H9 (cell line): ENCODE results near the gene FAM227B. TPM values are rescaled to one million over a fixed set of nuclear protein-coding genes. Genes with fewer than 3 reads are reported as not detected.

Source experiments
- DNase-seq: peaks from one replicate; pipeline ENCODE4 v3.0.0-alpha.2; 2017
- H2AFZ ChIP-seq: one replicate; pipeline ENCODE4 v1.6.1; 2013; ENCODE audit warnings: mild to moderate bottlenecking, low read length, control low read depth, moderate library complexity
- H2AK5ac ChIP-seq: 2 replicates; pipeline ENCODE4 v1.6.1; 2013; ENCODE audit warnings: low read length, control low read depth, mixed read lengths; ENCODE audit not compliant: insufficient read length
- H2BK120ac ChIP-seq: one replicate; pipeline ENCODE4 v1.6.1; 2013; ENCODE audit warnings: low read depth, mild to moderate bottlenecking, low read length, control low read depth, inconsistent platforms; ENCODE audit not compliant: poor library complexity, severe bottlenecking
- H2BK12ac ChIP-seq: 2 replicates; pipeline ENCODE4 v1.6.1; 2013; ENCODE audit warnings: low read length, control low read depth, mixed read lengths, low read depth; ENCODE audit not compliant: insufficient read length
- H2BK15ac ChIP-seq: 2 replicates; pipeline ENCODE4 v1.6.1; 2013; ENCODE audit warnings: low read depth, low read length, control low read depth
- H2BK20ac ChIP-seq: one replicate; pipeline ENCODE4 v1.6.1; 2013; ENCODE audit warnings: low read depth, mild to moderate bottlenecking, low read length, control low read depth, inconsistent platforms; ENCODE audit not compliant: poor library complexity, severe bottlenecking
- H2BK5ac ChIP-seq: 2 replicates; pipeline ENCODE4 v1.6.1; 2013; ENCODE audit warnings: low read length, control low read depth, mixed read lengths; ENCODE audit not compliant: insufficient read length
- H3K14ac ChIP-seq: 2 replicates; pipeline ENCODE4 v1.6.1; 2013; ENCODE audit warnings: low read length, control low read depth; ENCODE audit not compliant: insufficient read depth
- H3K18ac ChIP-seq: 2 replicates; pipeline ENCODE4 v1.6.1; 2013; ENCODE audit warnings: low read depth, mild to moderate bottlenecking, mixed read lengths, low read length, control low read depth; ENCODE audit not compliant: insufficient read length
- H3K23ac ChIP-seq: 2 replicates; pipeline ENCODE4 v1.6.1; 2013; ENCODE audit warnings: low read length, control low read depth, mixed read lengths, low read depth; ENCODE audit not compliant: insufficient read length
- H3K23me2 ChIP-seq: 2 replicates; pipeline ENCODE4 v1.6.1; 2013; ENCODE audit warnings: low read depth, mild to moderate bottlenecking, mixed read lengths, low read length, control low read depth; ENCODE audit not compliant: insufficient read length, poor library complexity, severe bottlenecking
- H3K27ac ChIP-seq: 2 replicates; pipeline ENCODE4 v1.5.1; 2013; ENCODE audit warnings: low read length, control low read depth, mixed read lengths, low read depth; ENCODE audit not compliant: insufficient read length
- H3K27me3 ChIP-seq: 2 replicates; pipeline ENCODE4 v1.6.1; 2013; ENCODE audit warnings: low read length, control low read depth, inconsistent platforms; ENCODE audit not compliant: insufficient read depth
- H3K4ac ChIP-seq: 2 replicates; pipeline ENCODE4 v1.6.1; 2013; ENCODE audit warnings: low read depth, mild to moderate bottlenecking, control low read depth, inconsistent platforms, low read length, moderate library complexity
- H3K4me1 ChIP-seq: 2 replicates; pipeline ENCODE4 v1.6.1; 2013; ENCODE audit warnings: low read length, control low read depth, inconsistent platforms; ENCODE audit not compliant: insufficient read depth
- H3K4me2 ChIP-seq: 2 replicates; pipeline ENCODE4 v1.6.1; 2013; ENCODE audit warnings: low read length, control low read depth, mixed read lengths; ENCODE audit not compliant: insufficient read length, insufficient read depth
- H3K56ac ChIP-seq: 2 replicates; pipeline ENCODE4 v1.6.1; 2013; ENCODE audit warnings: low read depth, mild to moderate bottlenecking, mixed read lengths, low read length, control low read depth; ENCODE audit not compliant: insufficient read length
- H3K79me1 ChIP-seq: 2 replicates; pipeline ENCODE4 v1.6.1; 2013; ENCODE audit warnings: low read depth, mild to moderate bottlenecking, moderate library complexity, low read length, control low read depth, inconsistent platforms; ENCODE audit not compliant: insufficient read depth, poor library complexity, severe bottlenecking
- H3K79me2 ChIP-seq: 2 replicates; pipeline ENCODE4 v1.6.1; 2013; ENCODE audit warnings: low read length, control low read depth, inconsistent platforms; ENCODE audit not compliant: insufficient read depth
- H3K9ac ChIP-seq: 2 replicates; pipeline ENCODE4 v1.6.1; 2013; ENCODE audit warnings: low read length, control low read depth, mixed read lengths; ENCODE audit not compliant: insufficient read length; ENCODE audit errors: extremely low read depth
- H3K9me3 ChIP-seq: one replicate; pipeline ENCODE4 v1.6.1; 2013; ENCODE audit warnings: low read depth, low read length, inconsistent platforms; ENCODE audit not compliant: control insufficient read depth
- H3T11ph ChIP-seq: one replicate; pipeline ENCODE4 v1.6.1; 2013; ENCODE audit warnings: mild to moderate bottlenecking, low read length, control low read depth, inconsistent platforms
- H4K20me1 ChIP-seq: one replicate; pipeline ENCODE4 v1.6.1; 2013; ENCODE audit not compliant: control insufficient read depth, insufficient read length, insufficient read depth
- H4K5ac ChIP-seq: 2 replicates; pipeline ENCODE4 v1.6.1; 2013; ENCODE audit warnings: low read depth, mild to moderate bottlenecking, mixed read lengths, low read length, control low read depth; ENCODE audit not compliant: insufficient read length
- H4K8ac ChIP-seq: replicated peaks from 2 replicates; pipeline ENCODE4 v1.6.1; 2013; ENCODE audit warnings: low read length, control low read depth, mixed read lengths, low read depth; ENCODE audit not compliant: insufficient read length
- H4K91ac ChIP-seq: 2 replicates; pipeline ENCODE4 v1.6.1; 2013; ENCODE audit warnings: low read depth, mild to moderate bottlenecking, moderate library complexity, mixed read lengths, low read length, control low read depth; ENCODE audit not compliant: insufficient read length
- H3K27ac Mint-ChIP-seq, 3 experiments: 2 replicates in 2 of 3; 3 replicates in 1 of 3; pipeline ENCODE4 v1.8.0; 2020 to 2021; ENCODE audit warnings: mixed read lengths in 3 of 3, mild to moderate bottlenecking in 1 of 3, moderate library complexity in 1 of 3
- H3K27me3 Mint-ChIP-seq: 2 replicates; pipeline ENCODE4 v1.8.0; 2021; ENCODE audit warnings: low read depth, mild to moderate bottlenecking, moderate library complexity, mixed read lengths
- H3K36me3 Mint-ChIP-seq, 3 experiments: 2 replicates in 2 of 3; 3 replicates in 1 of 3; pipeline ENCODE4 v1.8.0; 2020 to 2021; ENCODE audit warnings: low read depth in 3 of 3, mixed read lengths in 3 of 3; ENCODE audit not compliant: insufficient read depth in 1 of 3
- H3K4me1 Mint-ChIP-seq, 2 experiments: 2 replicates each; pipeline ENCODE4 v1.8.0; 2020; ENCODE audit warnings: mixed read lengths in 2 of 2
- H3K4me3 Mint-ChIP-seq, 2 experiments: 2 replicates in 1 of 2; 3 replicates in 1 of 2; pipeline ENCODE4 v1.8.0; 2020 to 2021; ENCODE audit warnings: mild to moderate bottlenecking in 2 of 2, mixed read lengths in 2 of 2, moderate library complexity in 1 of 2
- H3K9me3 Mint-ChIP-seq, 2 experiments: 2 replicates in 1 of 2; 3 replicates in 1 of 2; pipeline ENCODE4 v1.8.0; 2020; ENCODE audit warnings: mild to moderate bottlenecking in 2 of 2, mixed read lengths in 2 of 2, moderate library complexity in 1 of 2
- WGBS: extraction: QIAGEN DNeasy Blood & Tissue Kit; methylation state at CpG from one replicate; pipeline ENCODE4 v1.1.7; 2013; ENCODE audit warnings: missing lambda C conversion rate, low lambda C conversion rate, mixed read lengths; ENCODE audit not compliant: insufficient read length; ENCODE audit errors: extremely low coverage; 5-methylcytosine and 5-hydroxymethylcytosine counted together
- total RNA-seq: library from RNA; stranded (reverse); gene quantifications from 2 replicates; pipeline ENCODE4 v1.2.1, GENCODE V29; 2021
- TF ChIP-seq, protein P1 (sequence below): fragments of 200-600 bp; sonication (generic); conservative IDR thresholded peaks from 3 replicates; pipeline ENCODE4 v1.8.0; 2021; ENCODE audit warnings: antibody characterized with exemption, mild to moderate bottlenecking

FAM227B gene
- total RNA-seq, 1 experiment from 2014 or later, result 5.5 TPM

DNA sequence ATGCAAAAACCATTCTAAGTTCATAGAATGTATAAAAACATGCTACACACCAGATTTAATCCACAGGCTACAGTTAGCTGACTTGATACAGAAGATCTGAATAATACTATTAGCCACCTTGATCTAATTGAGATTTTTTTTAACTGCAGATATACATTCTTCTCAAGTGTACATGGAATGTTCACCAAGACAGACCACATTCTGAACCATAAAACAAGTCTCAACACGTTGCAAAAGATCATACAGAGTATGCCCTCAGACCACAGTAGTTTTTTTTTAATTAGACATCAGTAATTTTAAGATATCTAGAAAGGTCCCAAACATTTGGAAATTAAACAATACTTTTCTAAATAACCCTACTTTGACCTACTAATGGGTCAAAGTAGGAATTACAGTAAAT, 114.3 kb downstream of the FAM227B start:
- no peaks in the 10 kb centered on the region for H3K4me1 ChIP-seq
- no peaks in the 10 kb centered on the region for H3K79me1 ChIP-seq
- H2BK12ac ChIP-seq, result no peak overlapping the region
- Mint-ChIP-seq H3K4me1 (no peaks in the 10 kb centered on the region), H3K9me3 (peaks cover 19 to 20% of the 10 kb centered on the region in 2 experiments), H3K27me3 (no peaks in the 10 kb centered on the region), H3K4me3 (no peak overlapping the region), H3K27ac (no peak overlapping the region), H3K36me3 (peaks cover 9 to 19% (median 18%) of the 10 kb centered on the region in 3 experiments)
- no peak overlapping the region for H4K91ac ChIP-seq
- no peaks in the 10 kb centered on the region for H3K79me2 ChIP-seq
- H3K23ac ChIP-seq, result no peak overlapping the region
- H2BK5ac ChIP-seq, result no peak overlapping the region
- H3K27ac ChIP-seq, result no peak overlapping the region
- H3K4me2 ChIP-seq, result no peak overlapping the region
- no peak overlapping the region for H3K18ac ChIP-seq
- H4K20me1 ChIP-seq, result no peaks in the 10 kb centered on the region
- H3K9me3 ChIP-seq, result no peaks in the 10 kb centered on the region
- DNase-seq, result no peak
- WGBS, result no CpG with 5 or more reads among the region's 1 CpG
- TF ChIP-seq, protein P1, sequence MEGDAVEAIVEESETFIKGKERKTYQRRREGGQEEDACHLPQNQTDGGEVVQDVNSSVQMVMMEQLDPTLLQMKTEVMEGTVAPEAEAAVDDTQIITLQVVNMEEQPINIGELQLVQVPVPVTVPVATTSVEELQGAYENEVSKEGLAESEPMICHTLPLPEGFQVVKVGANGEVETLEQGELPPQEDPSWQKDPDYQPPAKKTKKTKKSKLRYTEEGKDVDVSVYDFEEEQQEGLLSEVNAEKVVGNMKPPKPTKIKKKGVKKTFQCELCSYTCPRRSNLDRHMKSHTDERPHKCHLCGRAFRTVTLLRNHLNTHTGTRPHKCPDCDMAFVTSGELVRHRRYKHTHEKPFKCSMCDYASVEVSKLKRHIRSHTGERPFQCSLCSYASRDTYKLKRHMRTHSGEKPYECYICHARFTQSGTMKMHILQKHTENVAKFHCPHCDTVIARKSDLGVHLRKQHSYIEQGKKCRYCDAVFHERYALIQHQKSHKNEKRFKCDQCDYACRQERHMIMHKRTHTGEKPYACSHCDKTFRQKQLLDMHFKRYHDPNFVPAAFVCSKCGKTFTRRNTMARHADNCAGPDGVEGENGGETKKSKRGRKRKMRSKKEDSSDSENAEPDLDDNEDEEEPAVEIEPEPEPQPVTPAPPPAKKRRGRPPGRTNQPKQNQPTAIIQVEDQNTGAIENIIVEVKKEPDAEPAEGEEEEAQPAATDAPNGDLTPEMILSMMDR, result no peak
- no peak overlapping the region for H3K14ac ChIP-seq
- H2BK15ac ChIP-seq, result no peak overlapping the region
- H2BK20ac ChIP-seq, result no peak overlapping the region
- H3K56ac ChIP-seq, result no peak overlapping the region
- no peak overlapping the region for H2AK5ac ChIP-seq
- no peak overlapping the region for H3K9ac ChIP-seq
- H3K27me3 ChIP-seq, result no peaks in the 10 kb centered on the region
- no peak overlapping the region for H4K5ac ChIP-seq
- no peak overlapping the region for H3T11ph ChIP-seq
- H3K23me2 ChIP-seq, result no peaks in the 10 kb centered on the region
- no peak overlapping the region for H2BK120ac ChIP-seq
- no peak overlapping the region for H2AFZ ChIP-seq
- H3K4ac ChIP-seq, result no peak overlapping the region
- H4K8ac ChIP-seq, result no peak overlapping the region
